ENCODE measurements around the gene TTC13.

Gene TTC13

GRCh38 chr1:230863449-230863848 lies 115.2 kb downstream of the TTC13 start:
- Histone ChIP-seq H3K79me2 (ENCODE audit: control insufficient read depth, insufficient read depth, low read length, unreplicated experiment) (peaks cover 59% of the 10 kb centered on the region), H2AFZ (ENCODE audit: low read length, unreplicated experiment) (no peak overlapping the region), H3K36me3 (ENCODE audit: insufficient read depth, low read length) (no peaks in the 10 kb centered on the region), H3K4me3 (ENCODE audit: low read depth, low read length) (no peak overlapping the region), H3K27me3 (ENCODE audit: insufficient read depth, low read length) (no peaks in the 10 kb centered on the region), H3K27ac (ENCODE audit: low read depth, low read length) (no peak overlapping the region), H3K4me1 (ENCODE audit: control insufficient read depth, insufficient read depth, low read length, unreplicated experiment) (peaks cover 18% of the 10 kb centered on the region)

- H3K4me1 ChIP-seq (ENCODE audit: control insufficient read depth, insufficient read depth, low read length, unreplicated experiment): peaks cover 18% of the 10 kb centered on the region
- no peak overlapping the region for H3K27ac ChIP-seq (ENCODE audit: low read depth, low read length)
- peaks cover 61% of the 10 kb centered on the region for H3K79me2 ChIP-seq (ENCODE audit: control insufficient read depth, insufficient read depth, low read length, unreplicated experiment)
- no peaks in the 10 kb centered on the region for H3K36me3 ChIP-seq (ENCODE audit: insufficient read depth, low read length)
- H3K27me3 ChIP-seq (ENCODE audit: insufficient read depth, low read length): no peaks in the 10 kb centered on the region
- H2AFZ ChIP-seq (ENCODE audit: low read length, unreplicated experiment): no peak overlapping the region
- H3K4me3 ChIP-seq (ENCODE audit: low read depth, low read length): no peak overlapping the region
Observed at GRCh38 chr1:230861970-230862595, 116.6 kb downstream of the TTC13 start.

- no peaks in the 10 kb centered on the region for H3K36me3 ChIP-seq (ENCODE audit: insufficient read depth, low read length)
- H3K79me2 ChIP-seq (ENCODE audit: control insufficient read depth, insufficient read depth, low read length, unreplicated experiment): peaks cover 63% of the 10 kb centered on the region
- H3K27me3 ChIP-seq (ENCODE audit: insufficient read depth, low read length): no peaks in the 10 kb centered on the region
- H3K4me1 ChIP-seq (ENCODE audit: control insufficient read depth, insufficient read depth, low read length, unreplicated experiment): peaks cover 16% of the 10 kb centered on the region
- H3K27ac ChIP-seq (ENCODE audit: low read depth, low read length): no peak overlapping the region
- H2AFZ ChIP-seq (ENCODE audit: low read length, unreplicated experiment): no peak overlapping the region
- H3K4me3 ChIP-seq (ENCODE audit: low read depth, low read length): no peak overlapping the region
Observed at GRCh38 chr1:230861489-230861888, 117.2 kb downstream of the TTC13 start.

- peaks cover 57% of the 10 kb centered on the region for H3K79me2 ChIP-seq (ENCODE audit: control insufficient read depth, insufficient read depth, low read length, unreplicated experiment)
- no peak overlapping the region for H3K27ac ChIP-seq (ENCODE audit: low read depth, low read length)
- H3K4me1 ChIP-seq (ENCODE audit: control insufficient read depth, insufficient read depth, low read length, unreplicated experiment): peaks cover 13% of the 10 kb centered on the region
- no peaks in the 10 kb centered on the region for H3K27me3 ChIP-seq (ENCODE audit: insufficient read depth, low read length)
- no peak overlapping the region for H3K4me3 ChIP-seq (ENCODE audit: low read depth, low read length)
- no peaks in the 10 kb centered on the region for H3K36me3 ChIP-seq (ENCODE audit: insufficient read depth, low read length)
- H2AFZ ChIP-seq (ENCODE audit: low read length, unreplicated experiment): no peak overlapping the region
Observed at GRCh38 chr1:230860617-230861384, 117.9 kb downstream of the TTC13 start.

DNA sequence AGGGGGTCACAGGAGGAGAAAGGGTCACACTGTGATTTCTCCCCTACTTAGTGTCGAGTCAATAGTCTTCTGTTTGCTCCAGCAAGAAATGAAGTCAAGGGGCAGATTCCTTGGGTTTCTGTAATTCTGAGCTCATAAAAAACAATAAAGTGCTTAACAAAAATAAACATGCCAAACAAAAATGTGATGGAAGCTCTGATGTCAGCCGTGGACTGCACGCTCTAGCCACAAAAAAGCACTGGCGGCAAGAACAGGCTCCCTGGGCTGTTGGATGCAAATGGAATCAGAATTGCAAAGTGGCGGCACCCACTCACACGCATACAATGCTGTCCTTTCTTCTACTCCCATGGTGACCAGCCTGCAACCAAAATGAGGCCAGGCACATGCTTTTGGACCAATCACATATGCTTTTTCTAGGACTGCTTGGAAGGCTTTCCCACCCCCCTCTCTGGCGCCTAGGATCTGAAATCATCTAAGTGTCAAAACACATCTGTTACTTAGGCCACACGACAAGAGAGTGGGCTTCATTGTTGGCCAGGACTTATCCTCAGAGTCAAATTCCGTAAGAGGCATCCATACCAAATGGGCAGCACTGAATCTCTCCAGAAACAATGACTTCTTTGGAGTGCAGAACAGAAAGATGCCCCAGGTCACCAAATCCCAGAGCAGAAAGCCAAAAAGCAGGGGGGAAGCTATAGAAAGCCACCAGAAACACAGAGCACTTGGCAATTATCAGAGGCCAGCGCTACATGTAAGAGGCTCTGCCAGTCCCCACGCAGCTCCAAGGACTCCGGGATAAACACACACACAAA lies 119.5 kb downstream of the TTC13 start:
- Histone ChIP-seq H3K79me2 (ENCODE audit: control insufficient read depth, insufficient read depth, low read length, unreplicated experiment) (peaks cover 43% of the 10 kb centered on the region), H3K36me3 (ENCODE audit: insufficient read depth, low read length) (0 out of 2 replicates have a peak, but pooled peaks cover 9% of the 10 kb centered on the region), H3K27ac (ENCODE audit: low read depth, low read length) (no peak overlapping the region), H2AFZ (ENCODE audit: low read length, unreplicated experiment) (no peak overlapping the region), H3K4me3 (ENCODE audit: low read depth, low read length) (no peak overlapping the region), H3K27me3 (ENCODE audit: insufficient read depth, low read length) (no peaks in the 10 kb centered on the region), H3K4me1 (ENCODE audit: control insufficient read depth, insufficient read depth, low read length, unreplicated experiment) (peaks cover 15% of the 10 kb centered on the region)

DNA sequence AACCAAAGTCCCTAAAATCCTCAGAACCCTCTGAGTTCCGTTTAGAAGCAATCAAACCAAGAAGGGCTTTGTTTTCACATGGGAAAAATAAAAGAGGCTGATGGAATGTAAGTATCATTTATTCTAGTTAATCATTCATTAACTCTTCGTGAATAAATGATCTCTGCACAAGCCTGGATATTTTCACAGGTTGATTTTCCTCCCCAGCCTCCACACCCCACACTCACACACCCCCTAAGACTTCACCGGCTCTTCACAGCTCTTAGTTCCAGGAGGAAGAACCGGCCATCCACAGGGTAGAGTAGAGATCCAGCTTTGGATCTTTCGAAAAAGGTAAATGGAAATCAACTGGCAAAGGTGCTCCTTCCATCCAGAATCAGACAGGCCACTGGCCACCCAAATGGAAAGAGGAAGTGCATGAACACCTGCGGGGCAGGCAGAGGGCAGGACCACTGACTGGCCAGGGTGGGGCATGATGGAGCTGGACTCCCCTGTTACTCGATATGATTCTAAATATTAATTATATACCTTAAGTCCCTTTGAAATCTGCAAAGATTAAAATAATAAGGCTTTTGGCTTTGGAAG lies 120.3 kb downstream of the TTC13 start:
- H3K27me3 ChIP-seq (ENCODE audit: insufficient read depth, low read length): no peaks in the 10 kb centered on the region
- H2AFZ ChIP-seq (ENCODE audit: low read length, unreplicated experiment): no peak overlapping the region
- peaks cover 15% of the 10 kb centered on the region for H3K4me1 ChIP-seq (ENCODE audit: control insufficient read depth, insufficient read depth, low read length, unreplicated experiment)
- H3K4me3 ChIP-seq (ENCODE audit: low read depth, low read length): no peak overlapping the region
- H3K36me3 ChIP-seq (ENCODE audit: insufficient read depth, low read length): peaks cover 17% of the 10 kb centered on the region
- peaks cover 40% of the 10 kb centered on the region for H3K79me2 ChIP-seq (ENCODE audit: control insufficient read depth, insufficient read depth, low read length, unreplicated experiment)
- H3K27ac ChIP-seq (ENCODE audit: low read depth, low read length): no peak overlapping the region

- Histone ChIP-seq H3K79me2 (ENCODE audit: control insufficient read depth, insufficient read depth, low read length, unreplicated experiment) (peaks cover 39% of the 10 kb centered on the region), H3K4me3 (ENCODE audit: low read depth, low read length) (no peak overlapping the region), H3K4me1 (ENCODE audit: control insufficient read depth, insufficient read depth, low read length, unreplicated experiment) (peaks cover 13% of the 10 kb centered on the region), H3K27me3 (ENCODE audit: insufficient read depth, low read length) (no peaks in the 10 kb centered on the region), H2AFZ (ENCODE audit: low read length, unreplicated experiment) (no peak overlapping the region), H3K27ac (ENCODE audit: low read depth, low read length) (no peak overlapping the region), H3K36me3 (ENCODE audit: insufficient read depth, low read length) (peaks cover 22% of the 10 kb centered on the region)
Observed at GRCh38 chr1:230857822-230858221, 120.8 kb downstream of the TTC13 start.

GRCh38 chr1:230857077-230857476 lies 121.6 kb downstream of the TTC13 start:
- Histone ChIP-seq H3K36me3 (ENCODE audit: insufficient read depth, low read length) (peaks cover 30% of the 10 kb centered on the region), H3K4me1 (ENCODE audit: control insufficient read depth, insufficient read depth, low read length, unreplicated experiment) (peaks cover 7% of the 10 kb centered on the region), H3K27ac (ENCODE audit: low read depth, low read length) (no peak overlapping the region), H3K79me2 (ENCODE audit: control insufficient read depth, insufficient read depth, low read length, unreplicated experiment) (peaks cover 34% of the 10 kb centered on the region), H3K4me3 (ENCODE audit: low read depth, low read length) (no peak overlapping the region), H3K27me3 (ENCODE audit: insufficient read depth, low read length) (no peaks in the 10 kb centered on the region), H2AFZ (ENCODE audit: low read length, unreplicated experiment) (no peak overlapping the region)
